ENCODE data around the gene UNC5A.

Gene UNC5A

DNA sequence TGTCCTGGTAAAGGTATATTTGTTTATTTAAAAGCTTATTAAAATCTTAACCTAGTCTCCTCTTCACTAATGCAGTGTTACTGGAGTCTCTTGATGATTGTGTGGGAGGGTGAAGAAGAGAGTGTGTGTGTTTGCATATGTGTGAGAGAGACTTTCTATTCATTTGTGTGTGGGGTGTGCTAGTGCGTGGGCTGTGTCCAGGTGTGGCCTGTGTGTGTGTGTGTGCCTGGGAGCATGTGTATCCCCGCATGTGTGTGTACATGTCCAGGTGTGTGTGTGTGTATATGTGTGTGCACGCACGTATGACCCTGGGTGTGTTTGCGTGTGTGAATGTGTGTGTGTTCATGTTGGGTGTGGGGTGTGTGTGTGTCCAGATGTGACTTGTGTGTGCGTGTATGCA lies 10.3 kb upstream of the UNC5A start:
- DNase-seq (ENCODE audit: low read depth, low spot score) = no peak

DNA sequence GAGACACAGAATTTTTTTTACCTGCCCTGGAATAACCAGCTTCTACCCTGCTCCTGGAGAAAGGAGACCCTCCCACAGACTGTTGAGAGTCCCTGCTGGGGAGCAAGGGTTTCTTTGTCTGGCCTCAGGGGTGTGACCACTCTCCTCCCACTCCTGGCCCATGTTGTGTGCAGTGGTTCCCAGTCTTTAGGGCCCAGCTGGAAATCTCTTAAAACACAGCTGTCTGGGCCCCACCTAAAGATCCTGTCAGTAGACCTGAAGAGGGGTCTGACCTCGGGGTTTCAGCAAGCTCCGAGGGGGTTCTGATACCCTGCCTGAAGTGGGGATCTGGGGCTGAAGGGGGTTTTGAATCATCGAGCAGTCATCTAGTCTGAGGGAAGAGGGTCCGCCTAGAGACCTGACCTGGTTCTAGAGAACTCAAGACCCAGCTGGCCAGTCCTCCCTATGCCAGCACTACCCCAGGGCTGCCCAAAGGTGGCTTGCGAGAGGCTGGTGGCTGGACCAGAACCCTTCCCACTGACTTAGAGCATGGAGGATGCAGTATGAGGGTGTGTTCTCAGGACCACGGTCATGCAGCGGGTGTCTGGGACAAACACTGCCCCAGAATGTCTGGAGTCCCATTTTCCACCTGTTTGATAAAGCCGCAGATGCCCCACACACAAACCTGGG lies 8.1 kb upstream of the UNC5A start:
- no peak for DNase-seq (ENCODE audit: low read depth, low spot score)

DNA sequence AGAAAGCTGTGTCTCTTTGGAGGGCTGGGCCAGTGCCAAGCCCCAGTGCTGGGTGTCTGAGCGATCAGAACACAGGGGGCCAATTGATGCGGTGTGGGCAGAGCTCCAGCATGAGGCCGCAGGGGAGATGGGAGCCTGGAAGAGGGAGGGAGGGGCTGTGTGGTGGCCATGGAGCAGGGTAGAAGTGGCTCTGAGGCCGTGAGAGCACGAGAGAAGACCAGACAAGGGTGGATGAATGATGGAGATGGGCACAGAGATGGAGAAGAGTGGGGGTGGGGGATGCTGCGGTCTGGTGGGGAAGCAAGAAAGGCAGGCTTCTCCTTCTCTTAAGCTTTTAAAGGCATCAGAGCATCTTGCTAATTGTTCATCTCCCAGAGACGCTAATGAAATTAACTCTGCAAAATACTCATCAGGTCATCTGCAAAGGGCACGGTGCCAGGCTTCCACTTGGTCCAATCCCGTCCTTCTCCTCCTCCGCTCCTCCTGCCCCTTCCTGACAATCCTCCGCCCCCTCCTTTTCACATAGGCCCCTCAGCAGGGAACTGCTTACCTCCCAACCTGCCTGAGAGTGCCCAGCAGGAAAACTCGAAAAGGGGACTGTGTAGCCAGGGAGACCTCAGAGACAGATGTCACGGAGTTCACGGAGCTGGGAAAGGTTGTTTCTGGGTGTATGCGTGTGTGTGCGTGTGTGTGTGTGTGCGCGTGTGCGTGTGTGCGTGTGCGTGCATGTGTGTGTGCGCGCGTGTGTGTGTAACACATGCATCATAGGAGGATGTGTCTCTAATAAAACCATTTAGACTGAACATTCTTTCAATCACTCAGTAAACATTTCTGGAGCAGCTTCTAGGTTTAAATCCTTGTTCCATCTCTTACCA lies 7.1 kb upstream of the UNC5A start:
- DNase-seq (ENCODE audit: low read depth, low spot score) = no peak

DNA sequence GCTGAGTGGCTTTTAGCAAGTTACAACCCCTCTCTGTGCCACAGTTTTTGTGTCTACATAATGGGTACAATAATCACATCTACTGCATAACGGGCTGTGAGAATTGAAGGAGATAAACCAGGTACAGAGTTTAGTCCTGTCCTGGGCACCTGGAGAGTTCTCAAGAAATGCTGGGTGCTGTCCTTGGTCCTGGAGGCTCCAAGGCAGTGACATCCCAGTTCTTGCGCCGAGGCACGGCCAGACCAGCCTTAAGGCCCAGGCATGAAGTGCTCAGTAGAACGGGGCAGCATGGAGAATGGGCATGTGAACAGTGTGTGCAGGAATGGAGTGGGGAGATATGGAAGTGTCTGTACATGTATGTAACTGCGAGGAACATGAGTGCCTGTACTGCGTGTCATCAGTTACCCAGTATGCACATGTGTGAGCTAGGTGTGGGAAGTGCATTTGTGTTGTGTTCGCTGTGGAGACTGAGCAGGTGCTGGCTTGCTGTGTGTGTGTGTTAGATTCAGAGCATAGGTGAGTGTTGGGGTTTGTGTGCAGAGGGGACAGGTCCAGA lies 6.3 kb upstream of the UNC5A start:
- DNase-seq (ENCODE audit: low read depth, low spot score) = no peak

DNA sequence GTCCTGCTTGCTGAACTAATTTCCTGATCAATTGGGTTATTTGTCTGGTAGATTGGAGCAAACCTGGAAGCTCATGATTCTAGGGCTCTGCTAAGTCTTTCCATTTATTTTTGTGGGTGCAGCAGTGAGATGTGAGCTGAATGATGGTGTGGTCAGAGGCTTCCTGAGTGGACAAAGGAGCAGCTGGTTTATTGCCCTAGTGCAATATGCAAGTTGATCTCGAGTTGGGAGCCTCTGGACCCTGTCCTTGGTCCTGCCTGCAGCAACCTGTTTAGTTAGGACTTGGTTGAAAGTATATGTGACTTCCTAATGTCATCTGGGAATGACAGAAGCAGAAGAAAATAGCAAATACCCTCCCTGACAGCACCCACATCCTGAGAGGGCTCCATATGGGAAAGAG lies 4.2 kb upstream of the UNC5A start:
- no peak for DNase-seq (ENCODE audit: low read depth, low spot score)

DNA sequence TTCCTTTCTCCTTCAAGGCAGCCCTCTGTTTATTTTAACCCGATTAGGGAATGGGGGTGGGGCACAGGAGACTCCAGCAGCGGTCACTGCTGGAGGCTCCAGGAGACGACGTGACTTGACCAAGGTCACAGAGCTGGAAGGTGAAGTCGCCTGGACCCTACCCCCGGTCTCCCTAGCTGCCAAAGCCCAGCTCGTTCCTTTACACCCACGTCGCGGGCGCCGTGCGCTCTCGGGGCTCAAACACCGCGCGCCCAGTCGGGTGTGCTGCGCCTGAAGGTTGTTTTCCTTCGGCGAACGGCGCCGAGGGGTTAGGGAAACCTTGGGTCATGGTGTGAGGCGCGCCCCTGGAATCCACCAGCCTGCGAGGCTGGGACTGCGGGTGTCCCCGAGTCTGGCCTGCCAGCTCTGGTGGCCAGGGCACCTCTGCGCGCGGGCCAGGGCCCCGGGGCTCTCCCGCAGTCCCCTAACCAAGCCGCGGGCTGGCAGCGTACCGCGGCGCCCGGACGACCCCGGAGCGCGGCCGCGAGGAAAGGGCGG lies 747 bp upstream of the UNC5A start:
- DNase-seq (ENCODE audit: low read depth, low spot score) = no peak

DNA sequence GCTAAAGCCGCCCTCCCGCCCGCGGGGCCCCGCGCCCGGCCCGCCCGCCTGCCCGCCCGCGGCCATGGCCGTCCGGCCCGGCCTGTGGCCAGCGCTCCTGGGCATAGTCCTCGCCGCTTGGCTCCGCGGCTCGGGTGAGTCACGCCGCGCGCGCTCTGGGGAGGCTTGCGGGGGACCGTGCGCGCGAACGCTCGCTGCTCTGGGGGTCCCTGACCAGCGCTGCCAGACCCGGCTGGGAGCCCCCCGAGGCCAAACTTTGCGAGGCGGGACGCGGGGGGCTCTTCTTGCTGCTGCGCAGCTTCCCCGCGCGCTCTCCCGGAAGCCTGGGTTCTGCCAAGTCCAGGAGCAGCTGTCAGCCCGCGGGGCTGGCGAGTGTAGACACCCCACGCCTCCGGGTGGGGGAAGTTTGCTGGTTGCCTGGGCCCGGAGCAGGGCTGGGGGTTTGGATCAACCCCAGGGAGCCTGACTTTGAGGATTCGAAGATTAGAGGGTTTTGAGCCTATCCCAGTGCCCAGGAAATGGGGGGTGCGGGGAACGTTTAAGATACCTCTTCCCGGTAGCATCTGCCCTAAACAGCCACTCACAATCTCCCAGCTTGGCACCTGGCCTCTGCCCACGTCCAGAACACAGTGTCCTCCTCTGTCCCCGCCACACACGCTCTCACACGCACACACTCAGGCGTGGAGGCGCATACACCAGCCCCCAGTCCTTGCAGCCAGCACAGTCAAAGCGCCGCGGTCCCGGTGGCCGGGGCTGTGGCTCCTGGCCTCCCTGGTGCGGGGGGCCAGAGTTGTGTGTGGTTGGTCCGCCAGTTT lies 535 bp downstream of the UNC5A start:
- DNase-seq (ENCODE audit: low read depth, low spot score) = no peak

DNA sequence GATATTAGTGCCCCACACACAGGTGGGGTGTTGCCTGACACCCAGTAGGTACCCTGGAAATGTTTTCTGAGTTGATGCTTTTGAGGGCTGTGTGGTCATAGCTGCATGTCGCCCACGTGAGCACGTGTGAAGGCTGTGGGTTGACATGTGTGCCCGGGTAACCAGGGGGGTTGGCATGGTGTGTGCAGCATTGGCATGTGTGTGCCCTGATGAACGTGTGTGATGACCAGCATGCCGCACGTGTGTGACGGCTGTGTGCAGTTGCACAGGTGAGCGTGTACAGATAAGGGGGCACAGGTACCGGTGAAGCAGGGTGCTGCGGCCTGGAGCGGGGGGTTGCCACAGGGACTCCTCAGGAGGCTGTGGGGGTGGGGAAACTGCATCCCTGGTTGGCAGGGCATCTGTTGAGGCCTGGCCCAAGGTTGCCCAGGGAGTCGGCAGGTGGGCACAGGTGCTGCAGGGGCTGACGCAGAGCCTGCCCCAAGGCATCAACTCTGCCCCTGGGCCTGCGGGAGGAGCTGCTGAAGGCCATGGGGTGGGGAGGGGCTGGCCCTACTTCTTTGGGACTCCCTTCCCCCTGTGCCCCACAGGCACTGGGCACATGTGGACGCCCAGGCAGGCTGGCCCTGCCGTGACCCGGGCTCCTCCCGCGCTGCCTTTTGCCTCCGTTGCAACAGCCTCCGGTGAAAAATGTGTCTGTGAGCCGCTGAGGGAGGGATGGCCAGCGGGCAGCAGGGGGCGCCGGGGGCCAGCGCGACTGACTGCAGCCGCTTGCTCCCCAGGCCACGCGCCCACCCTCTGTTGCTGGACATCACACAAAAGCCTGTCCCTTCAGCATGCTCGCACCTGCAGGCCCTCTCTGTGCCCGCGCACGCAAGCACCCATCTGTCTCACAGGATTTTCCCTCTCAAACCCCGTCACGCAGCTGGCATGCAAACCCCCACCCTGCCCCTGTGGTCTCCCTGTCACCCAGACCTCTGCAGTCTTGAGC lies 2.2 kb downstream of the UNC5A start:
- no peak for DNase-seq (ENCODE audit: low read depth, low spot score)

DNA sequence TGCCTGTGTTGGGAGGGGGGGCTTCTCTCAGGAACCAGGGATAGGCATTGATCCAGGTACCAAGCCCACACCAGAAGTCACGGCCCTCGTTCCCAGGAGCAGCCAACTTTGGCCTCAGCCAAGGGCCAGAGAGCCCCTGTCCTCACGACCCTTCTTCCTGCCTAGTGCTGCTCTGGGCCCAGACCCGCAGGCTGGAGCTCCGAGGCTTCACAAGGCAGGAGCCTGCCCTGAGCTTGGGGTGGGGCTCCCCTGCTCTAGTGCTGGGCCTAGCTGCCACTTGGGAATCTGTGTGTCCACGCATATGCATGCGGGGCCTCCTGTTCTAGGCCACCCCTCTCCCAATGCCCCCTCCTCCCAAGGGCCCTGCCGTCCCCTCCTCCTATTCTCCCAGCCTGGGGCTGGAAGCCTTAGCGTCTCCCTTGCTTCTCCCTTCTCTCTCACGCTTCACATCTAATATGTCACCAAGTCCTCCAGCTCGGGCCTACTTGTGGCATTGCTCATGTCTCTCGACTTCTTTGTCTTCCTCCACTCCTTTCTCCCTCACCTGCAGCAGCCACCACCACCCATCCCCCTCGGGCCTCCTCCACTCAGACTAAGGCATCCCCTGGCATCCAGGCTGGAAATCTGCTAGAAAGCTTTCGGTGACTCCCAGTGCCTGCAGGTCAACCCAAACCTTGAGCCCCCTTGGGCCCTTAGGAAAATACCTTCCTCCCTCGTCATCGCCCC lies 3.4 kb downstream of the UNC5A start:
- no peak for DNase-seq (ENCODE audit: low read depth, low spot score)

DNA sequence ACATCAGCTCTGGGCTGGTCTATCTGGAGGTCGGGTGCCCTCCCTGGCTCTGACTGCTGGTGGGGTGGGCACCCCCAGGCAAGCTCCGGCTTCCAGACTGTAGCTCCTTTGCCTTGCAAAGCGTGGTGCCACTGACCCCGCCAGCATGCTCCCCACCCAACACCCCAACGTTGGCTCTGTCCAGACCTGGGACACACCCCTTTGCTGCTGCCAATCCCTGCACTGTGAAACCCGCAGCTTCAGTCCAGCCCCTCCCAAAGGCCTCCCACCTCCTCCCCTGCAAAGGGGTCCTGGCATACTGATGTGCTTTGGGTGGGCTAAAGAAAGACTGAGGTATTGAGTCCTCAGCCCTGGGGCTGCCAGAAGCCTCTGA lies 3.9 kb downstream of the UNC5A start:
- DNase-seq (ENCODE audit: low read depth, low spot score) = no peak

DNA sequence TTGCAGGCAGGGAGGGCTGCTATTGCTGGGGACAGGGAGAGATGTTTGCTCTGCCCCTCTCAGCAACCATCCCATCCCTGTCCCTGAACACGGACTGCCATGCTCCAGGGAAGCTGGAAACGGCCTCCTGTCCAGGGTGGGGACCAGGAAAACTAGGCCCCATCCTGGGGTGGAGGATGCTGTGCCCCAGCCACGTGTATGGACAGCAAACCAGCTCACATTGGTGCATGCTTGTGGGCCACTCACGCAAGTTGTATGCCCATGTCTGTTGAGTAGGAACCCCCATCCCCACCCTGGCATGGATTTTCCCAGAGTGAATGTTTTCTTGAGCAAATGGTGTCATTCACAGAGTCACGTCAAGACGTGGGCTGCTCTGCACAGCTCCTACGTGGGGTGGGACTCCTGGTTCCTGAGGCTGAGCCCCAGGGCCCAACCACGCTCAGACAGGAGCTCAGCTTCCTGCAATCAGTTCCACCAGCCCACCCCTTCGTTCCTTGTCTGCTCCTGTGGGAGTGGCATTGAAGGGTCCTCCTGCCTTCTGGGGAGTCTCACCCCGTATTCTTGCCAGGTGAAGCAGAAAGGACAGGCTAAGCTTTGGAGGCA lies 4.6 kb downstream of the UNC5A start:
- DNase-seq (ENCODE audit: low read depth, low spot score) = no peak

DNA sequence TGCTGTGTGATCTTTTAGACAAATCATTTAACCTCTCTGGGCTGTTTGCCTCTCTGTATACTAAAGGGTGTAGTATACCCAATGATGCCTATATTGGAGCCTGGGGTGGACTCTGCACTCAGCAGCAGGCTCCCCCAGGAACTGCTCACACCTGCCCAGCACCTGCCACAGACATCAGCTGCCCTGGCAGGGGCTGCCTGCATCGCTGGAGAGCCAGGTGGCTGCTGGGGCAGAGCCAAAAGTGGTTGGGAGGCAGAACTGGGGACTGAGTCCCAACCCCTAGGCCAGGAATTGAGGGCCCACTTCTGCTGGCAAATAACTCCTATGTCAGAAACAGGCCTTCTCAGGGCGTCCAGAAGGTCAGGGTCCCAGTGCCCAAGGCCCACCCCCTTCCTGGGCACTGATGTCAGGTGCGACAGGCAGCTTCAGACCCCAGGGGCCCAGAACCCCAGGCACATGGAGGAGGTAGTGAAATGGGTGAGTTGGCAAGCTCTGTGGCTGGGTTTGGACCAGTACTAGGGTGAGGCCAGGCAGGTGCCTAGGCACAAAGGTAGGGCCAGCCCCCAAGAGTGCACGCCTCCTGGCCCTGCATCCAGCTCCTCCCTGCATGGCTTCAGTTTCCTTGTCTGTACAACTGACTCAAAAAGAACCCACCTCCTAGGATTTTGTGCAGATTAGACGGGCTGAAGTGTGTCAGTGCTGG lies 5.8 kb downstream of the UNC5A start:
- no peak for DNase-seq (ENCODE audit: low read depth, low spot score)

DNA sequence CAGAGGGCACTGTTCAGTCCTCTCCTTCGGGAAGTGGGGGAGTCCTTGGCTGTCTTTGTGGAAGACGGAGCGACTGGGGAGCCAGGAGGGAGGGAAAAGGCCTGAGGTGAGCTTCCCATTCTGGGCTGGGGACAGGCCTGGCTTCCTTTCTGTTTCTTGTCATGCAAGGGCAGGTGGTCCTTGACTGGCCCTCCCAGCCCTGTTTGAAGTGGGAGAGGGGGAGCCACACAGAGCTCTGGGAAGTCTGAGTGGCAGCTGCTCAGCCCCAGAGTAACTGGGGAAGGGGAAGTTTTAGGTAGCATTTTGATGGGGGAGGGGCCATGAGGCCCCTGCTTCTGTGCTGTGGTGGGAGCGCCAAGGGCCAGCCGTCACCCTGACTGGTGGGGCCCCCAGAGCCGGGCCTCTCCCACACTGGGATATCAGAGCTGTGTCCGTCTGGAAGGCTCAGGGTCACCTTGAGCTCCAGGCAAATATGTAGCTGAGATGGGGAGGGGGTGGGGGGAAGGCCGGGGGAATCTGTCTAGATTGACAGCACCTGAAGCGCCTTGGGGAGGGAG lies 6.5 kb downstream of the UNC5A start:
- no peak for DNase-seq (ENCODE audit: low read depth, low spot score)

DNA sequence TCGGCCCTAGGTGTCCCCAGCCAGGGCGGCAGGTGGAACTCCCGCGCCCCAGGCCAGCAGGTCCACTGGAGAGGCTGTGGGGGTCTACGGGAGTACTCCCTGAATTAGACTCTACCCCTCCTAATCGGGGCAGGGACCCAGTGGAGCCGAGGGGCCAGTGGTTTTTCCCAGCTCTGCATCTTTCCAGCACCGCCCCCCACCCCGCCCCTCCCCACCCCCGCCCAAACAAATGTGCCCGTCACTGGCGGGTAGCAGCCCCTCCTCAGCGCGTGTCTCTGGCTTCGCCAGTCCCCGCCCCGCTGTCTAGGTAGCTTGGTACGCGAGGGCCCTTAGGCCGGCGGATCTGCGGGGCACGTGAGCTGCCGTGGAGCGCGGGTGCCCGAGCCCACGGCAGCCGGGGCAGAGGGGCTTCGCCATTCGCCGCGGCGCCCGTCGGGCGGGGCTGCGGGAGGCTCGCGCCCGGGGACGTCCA lies 7.0 kb downstream of the UNC5A start:
- no peak for DNase-seq (ENCODE audit: low read depth, low spot score)

DNA sequence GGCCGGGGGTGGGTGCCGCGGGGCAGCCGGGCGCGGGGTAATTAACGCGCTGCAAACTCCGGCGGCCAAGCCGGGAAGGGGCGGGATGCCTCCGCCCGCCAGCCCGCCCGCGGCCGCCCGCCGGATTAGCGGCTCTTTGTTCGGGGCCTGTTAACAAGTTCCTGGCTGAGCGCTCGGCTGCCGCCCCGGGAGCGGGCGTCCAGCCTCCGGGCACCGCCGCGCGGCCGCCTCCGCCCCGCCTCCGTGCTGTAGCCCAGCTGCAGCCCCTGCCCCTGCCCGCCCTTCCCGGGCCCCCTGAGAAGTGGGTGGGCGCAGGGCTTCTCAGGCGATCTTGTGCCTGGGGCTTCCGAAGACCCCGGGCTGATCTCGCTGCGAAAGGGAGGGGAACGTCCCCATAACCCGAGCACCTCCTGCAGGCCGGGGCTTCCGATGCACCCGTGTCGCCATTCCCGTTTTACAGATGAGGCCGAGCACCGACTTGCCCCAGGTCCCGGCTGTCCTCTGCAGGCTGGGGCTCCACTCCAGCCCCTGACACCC lies 7.5 kb downstream of the UNC5A start:
- DNase-seq (ENCODE audit: low read depth, low spot score) = no peak

DNA sequence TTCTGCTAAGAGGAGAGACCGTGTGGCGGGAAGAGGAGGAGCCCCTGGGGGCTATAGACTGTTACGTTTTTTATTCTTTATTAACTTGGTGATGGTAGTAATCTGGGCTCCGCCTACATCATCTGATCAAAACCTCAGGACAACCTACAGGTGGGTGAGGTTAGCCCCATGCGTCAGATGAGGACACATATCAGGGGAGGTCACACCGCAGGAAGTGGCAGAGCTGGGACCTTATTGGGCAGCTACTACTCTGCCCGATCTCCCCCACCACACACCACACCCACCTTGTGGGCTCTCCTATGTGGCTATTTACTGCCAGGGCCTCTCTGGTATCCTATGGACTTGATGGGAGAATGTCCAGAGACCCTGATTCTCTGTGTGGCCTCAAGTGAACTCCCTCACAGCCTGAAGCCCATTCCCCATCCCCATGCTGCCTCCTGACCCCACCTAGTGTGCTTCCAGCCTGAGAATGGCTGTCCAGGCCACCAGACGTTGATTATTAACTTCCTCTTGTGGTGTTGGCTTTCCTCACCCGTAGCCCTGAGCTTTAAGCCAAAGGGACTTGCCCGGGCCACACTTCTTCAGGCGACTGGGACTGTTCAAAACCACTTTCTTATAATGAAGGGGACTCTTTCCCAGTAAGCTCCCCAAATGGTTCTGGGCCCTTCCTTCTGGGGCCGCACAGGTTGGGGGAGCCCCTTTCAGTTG lies 8.2 kb downstream of the UNC5A start:
- no peak for DNase-seq (ENCODE audit: low read depth, low spot score)

DNA sequence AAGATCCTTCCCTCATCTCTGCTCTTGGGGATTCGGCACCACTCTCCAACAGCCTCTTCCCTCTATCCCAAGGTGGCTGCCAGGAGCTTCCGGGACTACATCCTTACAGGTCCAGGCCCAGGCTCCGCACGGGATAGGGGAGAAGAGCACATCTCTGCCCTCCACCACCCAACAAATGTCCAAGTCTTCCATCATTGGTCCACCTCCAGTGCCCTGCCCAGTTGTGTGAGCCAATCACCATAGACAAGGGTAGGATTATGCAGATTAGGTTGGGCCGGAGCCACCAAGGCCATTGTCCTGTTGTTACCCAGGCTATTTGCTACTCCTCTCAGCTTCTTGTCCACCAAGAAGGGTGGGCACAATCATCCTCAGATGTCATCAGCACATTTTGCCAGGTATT lies 9.1 kb downstream of the UNC5A start:
- DNase-seq (ENCODE audit: low read depth, low spot score) = no peak

DNA sequence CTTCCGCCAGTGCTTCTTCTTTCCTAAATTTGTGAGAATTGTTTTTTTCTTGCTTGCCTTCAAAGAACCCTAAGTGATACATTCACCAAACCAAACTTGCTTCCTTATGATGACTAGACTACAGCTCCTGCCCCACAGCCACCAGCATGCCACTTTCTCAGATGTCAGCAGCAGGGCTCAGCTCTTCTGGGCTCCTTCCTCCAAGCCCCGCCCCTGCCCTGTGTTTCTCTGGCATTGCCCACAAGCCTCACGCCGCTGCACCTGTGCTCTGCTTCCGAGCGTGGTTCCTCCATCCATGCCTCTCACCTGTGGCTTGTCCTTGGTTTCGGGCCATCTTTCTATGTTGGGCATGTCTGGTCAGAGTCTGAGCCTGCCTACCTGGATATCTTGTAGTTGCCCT lies 10.6 kb downstream of the UNC5A start:
- DNase-seq (ENCODE audit: low read depth, low spot score) = no peak
